Activated CD8-positive, alpha-beta memory T cell treated with anti-CD3 and anti-CD28 coated beads, Interleukin-2, amount 50 U/mL, for 4 hours (primary cell): Measurements from ENCODE around the gene GOLGA2.

Source experiments
- DNase-seq: peaks from one replicate; pipeline ENCODE4 v3.0.0-alpha.2; 2020

The GOLGA2 gene

GRCh38 chr9:128257086-128257825, 18.6 kb downstream of the GOLGA2 start:
- no peak for DNase-seq

GRCh38 chr9:128254855-128255759, 20.7 kb downstream of the GOLGA2 start:
- peak; percentile 60 for DNase-seq

- DNase-seq: no peak
These were observed 21.4 kb downstream of the GOLGA2 start for GRCh38 chr9:128254362-128254761.

DNA sequence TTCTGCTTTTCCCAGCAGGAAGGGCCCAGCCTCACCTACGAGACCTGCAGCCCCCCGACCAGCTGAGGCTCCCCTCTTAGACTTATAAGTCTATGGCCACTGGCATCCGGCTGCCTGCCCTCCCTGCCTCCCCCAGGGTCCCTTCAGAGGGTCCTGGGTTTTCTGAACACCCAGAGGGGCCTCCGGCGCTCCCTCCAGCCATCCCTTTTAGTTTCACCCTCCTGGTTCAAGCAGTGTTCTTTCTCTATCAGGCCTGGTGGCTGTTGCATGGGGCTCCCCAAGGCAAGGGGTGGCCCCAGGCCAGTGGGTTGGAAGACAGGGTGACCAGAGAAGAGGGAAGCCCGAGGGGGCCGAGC, 21.8 kb downstream of the GOLGA2 start:
- DNase-seq: no peak

DNA sequence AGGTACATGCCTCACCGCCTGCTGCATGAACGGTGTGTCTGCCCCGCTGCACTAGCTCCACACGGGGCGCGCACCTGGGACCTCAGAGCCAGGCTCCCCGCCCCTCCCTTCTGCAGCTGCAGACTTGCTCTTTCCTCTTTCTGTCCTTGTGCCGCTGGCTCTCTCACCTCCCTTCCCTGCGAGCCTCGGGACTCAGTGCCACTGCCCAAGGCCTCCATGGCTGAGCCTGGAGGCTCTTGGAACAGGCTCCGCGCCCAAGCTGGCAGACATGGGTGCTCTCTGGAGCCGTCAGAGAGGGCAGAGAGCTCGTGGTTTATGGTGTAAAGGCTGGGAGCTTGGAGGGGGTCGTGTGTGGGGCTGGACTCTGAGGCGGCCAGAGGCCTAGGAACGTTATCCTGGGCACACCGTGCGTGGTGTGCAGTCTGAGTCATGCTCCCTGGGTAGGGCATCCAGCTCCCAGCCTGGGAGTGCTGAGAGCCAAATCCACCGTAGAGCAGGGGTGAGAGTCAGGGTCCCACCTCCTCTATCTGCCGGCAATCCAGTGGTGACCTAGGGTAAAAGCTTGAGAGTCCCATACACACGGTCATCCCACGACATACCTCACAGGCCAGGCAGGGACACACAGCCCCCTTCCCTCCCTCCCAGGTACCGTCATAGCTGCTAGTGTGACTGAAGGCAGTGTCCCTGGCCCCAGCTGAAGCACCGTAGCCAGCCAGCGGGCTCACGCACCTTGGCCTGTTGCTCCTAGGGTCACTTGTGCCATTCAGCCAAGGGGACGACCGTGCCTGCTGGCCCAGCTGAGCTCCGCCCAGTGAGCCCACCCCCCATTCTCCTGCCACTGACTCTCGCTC, 22.4 kb downstream of the GOLGA2 start:
- DNase-seq: no peak

GRCh38 chr9:128252317-128253139, 23.3 kb downstream of the GOLGA2 start:
- DNase-seq: no peak

DNA sequence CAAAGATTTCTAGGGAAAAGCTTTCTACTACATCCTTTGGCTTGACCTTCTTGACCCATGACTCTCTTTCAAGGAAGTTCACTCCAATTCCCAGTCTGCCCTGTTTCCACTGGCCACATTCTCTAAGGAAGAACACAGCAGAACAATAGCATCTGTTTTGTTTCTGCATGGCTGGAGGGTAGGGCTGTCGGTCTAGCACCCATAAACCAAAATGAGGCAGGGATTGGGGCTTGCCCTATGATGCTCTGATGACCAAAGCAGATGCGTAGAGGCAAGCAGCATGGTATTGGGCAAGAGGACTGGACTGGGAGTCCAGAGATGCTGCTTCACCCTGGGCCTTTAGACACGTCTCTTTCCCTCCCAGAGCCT, 24.1 kb downstream of the GOLGA2 start:
- no peak for DNase-seq

DNA sequence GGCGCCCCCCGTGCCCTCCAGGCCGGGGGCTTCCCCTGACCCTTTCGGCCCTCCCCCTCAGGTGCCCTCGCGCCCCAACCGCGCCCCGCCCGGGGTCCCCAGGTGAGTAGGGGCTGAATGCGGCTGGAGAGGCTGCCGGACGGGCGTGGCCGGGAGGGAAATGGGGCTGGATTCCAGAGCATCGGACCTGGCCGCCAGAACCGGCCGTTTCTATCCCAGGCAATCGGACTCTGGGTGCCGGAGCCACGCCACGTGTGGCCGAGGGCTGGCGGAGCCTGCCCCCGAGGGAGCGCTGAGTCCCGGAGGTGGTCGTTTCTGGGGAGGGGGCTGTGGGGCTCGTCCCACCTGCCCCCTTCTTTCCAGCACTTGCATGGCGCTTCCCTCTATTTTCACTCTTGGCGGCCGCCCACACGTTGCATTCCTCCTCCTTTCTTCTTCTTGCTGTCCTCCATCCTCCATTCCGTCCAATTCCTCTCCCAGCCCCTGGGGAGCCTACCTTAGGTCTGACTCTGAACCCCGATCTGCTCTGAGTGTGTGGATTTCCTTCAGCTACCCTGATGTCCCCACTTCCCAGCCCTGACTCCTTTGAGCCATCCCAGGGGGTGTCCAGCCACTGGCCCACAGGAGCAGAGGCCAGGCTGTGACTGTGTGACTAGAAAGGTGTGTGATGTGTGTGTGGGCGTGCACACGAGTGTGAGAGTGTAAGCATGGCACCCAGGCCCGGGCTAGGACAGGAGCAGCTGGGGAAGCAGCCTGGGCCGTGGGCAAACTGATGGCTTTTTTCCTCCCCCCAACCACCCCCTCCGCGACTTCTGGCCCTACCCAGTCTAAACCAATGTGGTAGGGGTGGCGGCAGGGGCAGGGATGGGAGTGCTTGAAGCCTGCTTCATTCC, 24.7 kb downstream of the GOLGA2 start:
- no peak for DNase-seq

DNA sequence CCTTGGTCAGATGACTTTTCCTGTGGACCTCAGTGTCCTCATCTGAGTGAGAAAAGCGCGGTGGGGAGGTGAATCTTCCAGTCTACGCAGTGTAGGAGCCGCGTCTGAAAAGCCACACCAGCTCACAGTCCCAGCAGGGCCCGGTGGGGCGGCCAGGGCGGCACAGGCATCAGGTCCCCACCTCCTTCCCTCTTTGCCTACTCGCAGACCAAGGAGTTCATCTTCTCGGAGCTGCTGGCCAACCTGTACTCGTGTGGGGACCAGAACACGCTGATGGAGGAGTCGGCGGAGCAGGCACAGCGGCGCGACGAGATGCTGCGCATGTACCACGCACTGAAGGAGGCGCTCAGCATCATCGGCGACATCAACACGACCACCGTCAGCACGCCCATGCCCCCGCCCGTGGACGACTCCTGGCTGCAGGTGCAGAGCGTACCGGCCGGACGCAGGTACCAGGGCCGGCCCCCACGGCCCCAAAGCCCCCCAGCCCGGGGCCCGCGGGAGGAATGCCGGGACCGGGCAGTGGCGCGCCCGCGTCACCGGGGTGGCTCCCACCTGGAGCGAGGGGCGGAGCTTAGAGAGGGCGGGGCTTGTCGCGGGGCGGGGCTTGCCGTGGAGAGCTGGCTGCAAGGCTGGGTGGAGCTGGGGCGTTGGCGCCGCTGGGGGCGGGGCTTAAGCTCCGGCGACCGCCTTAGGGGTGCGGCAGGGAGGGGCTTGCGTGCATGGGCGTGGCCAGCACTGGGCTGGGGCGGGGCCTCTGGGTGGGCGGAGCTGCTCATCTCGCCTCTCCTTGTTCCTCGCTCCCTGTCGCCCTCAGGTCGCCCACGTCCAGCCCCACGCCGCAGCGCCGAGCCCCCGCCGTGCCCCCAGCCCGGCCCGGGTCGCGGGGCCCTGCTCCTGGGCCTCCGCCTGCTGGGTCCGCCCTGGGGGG, 25.6 kb downstream of the GOLGA2 start:
- peak; percentile 100 for DNase-seq

DNA sequence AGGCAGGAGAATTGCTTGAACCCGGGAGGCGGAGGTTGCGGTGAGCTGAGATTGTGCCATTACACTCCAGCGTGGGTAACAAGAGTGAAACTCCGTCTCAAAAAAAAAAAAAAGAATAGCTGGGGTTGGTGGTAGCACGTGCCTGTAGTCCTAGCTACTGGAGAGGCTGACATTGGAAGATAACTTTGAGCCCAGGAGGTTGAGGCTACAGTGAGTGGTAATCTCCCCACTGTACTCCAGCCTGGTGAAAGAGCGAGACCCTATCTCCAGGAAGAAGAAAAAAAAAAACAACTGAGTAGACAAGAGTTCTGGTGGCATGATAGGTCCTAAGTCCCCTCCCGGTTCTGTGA, 26.3 kb downstream of the GOLGA2 start:
- DNase-seq: no peak

- no peak for DNase-seq
These were observed 28.5 kb downstream of the GOLGA2 start for GRCh38 chr9:128247226-128247803.

GRCh38 chr9:128246471-128246870, 29.3 kb downstream of the GOLGA2 start:
- DNase-seq: no peak

DNA sequence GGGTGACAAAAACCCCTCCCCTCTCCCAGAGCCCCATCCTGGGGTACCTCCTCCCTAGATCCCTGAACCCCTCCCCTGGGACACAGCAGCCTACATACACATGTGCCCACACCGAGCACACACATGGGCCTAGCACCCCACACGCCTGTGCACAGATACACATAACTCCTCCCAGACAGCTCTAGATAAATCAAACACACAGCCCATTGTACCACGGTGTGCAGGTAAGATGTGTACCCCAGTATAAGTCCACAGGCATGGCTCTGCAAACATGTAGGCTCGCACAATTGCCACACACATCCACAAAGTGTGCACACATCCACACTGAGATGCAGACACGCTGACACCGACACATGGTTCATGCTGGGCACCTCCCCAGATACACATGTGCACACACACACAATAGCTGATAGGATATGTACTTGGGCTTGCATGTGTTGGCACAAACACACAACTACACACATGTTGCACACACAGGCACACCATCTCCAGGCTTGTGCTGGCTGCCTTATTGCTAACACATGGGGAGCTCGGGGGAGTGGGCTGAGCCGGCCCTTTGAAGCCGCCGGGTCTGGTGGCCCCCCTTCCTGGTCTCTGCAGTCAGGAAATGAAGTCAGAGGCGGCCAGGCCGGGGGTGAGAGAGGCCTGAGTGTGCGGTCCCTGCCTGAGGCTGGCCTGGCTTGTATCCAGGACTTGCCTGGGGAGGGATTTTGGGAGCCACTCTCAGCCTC, 30.2 kb downstream of the GOLGA2 start:
- no peak for DNase-seq

- DNase-seq: no peak
These were observed 31.0 kb downstream of the GOLGA2 start for GRCh38 chr9:128244837-128245231.

- no peak for DNase-seq
These were observed 31.5 kb downstream of the GOLGA2 start for GRCh38 chr9:128244091-128244836.

DNA sequence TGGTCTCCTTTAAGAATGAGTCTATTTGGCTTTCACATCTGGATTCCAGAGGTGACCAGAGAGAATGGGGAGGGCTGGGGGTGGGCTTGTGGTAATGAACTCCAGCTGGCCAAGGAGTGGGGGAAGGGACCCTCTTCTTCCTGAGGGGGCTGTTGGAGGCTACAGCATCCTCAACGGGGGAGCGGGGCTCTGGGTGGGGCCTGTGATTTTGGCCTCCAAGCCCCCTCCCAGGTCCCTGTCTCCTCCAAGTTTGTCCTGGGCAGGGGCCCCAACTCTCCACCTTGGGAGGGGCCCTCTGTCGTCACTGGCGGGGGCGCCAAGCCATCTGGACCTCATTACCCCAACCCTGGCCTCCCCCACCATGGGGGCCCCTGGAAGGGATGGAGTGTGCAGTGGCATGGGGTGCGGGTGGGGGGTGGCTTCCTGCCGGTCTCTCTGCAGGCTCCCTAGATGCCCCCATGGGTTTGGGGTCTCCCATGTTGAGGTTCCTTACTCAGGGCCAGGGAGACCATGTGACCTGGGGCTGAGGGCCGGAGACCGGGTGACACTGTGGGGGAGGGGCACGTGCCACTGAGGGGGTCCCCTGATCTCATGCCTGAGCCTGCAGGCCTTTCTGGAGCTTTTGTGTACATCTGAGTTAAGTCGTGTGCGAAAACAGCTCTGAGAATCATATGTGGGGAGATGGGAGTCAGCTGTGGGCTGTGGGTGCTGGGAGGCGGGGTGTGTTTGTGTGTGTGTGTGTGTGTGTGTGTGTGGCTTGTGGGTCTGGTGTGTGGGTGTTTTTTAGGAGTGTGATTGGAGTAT, 32.4 kb downstream of the GOLGA2 start:
- DNase-seq: no peak

DNA sequence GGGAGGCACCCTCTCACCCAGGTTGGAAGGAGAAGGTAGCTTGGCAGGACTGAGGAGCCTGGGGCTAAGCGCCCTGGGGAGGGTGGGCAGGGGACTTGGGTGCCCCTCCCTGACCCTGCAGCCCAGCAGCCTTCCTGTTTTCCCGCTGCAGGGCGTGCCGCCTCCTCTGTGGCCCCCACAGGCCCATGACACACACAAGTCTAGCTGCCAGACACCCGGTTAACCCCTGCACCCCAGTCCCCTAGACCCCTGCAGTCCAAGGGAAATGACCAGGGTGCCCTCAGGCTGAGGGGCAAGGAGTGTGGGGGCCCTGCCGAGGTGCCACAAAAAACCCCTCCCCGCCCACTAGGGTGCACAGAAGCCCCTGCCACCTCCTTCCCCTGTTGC, 33.0 kb downstream of the GOLGA2 start:
- DNase-seq: no peak

DNA sequence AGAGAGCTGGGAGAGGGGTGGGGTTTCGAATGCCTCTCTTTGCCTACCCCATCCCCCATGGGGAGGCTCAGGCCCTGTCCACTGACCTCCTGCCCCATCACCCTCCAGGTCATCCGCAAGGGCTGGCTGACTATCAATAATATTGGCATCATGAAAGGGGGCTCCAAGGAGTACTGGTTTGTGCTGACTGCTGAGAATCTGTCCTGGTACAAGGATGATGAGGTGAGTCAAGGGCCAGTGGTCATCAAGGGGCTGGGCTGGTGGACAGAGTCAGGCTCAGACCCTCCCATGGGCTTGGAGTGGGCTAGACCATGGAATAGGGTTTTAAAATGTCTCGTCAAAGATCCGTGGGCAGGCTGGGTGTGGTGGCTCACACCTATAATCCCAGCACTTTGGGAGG, 33.7 kb downstream of the GOLGA2 start:
- no peak for DNase-seq
